ENCODE data around the gene TMEM30B.

DNA sequence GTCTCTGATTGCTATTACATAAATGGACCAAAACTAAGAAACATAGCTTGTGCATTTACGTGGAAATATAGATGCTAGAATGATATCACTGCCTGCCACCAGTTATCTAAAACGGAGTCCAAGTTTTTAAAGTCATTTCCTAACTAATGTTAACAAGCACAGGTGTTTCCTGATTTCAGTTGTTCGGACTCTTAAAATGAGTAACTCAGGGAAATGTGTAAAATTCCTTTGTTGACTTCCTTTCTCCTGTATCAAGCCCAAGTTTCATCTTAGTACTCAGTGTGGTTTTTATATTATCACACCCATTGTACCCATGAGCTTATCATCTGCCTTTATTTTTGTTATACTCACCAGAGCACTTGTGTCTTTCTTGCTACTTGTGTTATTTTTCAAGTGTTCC is 27.1 kb upstream of the TMEM30B start:
- TF ChIP-seq EZH2 (IDR thresholded peaks at IDR 0.05) = no peak
- TF ChIP-seq, protein P1, sequence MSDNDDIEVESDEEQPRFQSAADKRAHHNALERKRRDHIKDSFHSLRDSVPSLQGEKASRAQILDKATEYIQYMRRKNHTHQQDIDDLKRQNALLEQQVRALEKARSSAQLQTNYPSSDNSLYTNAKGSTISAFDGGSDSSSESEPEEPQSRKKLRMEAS (IDR thresholded peaks at IDR 0.05) = no peak
- TF ChIP-seq POLR2AphosphoS5 (IDR thresholded peaks at IDR 0.05; ENCODE audit: low read depth, low read length) = no peak
- TF ChIP-seq, protein P2, sequence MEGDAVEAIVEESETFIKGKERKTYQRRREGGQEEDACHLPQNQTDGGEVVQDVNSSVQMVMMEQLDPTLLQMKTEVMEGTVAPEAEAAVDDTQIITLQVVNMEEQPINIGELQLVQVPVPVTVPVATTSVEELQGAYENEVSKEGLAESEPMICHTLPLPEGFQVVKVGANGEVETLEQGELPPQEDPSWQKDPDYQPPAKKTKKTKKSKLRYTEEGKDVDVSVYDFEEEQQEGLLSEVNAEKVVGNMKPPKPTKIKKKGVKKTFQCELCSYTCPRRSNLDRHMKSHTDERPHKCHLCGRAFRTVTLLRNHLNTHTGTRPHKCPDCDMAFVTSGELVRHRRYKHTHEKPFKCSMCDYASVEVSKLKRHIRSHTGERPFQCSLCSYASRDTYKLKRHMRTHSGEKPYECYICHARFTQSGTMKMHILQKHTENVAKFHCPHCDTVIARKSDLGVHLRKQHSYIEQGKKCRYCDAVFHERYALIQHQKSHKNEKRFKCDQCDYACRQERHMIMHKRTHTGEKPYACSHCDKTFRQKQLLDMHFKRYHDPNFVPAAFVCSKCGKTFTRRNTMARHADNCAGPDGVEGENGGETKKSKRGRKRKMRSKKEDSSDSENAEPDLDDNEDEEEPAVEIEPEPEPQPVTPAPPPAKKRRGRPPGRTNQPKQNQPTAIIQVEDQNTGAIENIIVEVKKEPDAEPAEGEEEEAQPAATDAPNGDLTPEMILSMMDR (IDR thresholded peaks at IDR 0.05 in 2 of 3, conservative IDR thresholded peaks at IDR 0.05 in 1 of 3; ENCODE audit: borderline replicate concordance in 1 of 3, insufficient read depth in 1 of 3, low read depth in 2 of 3, low read length in 2 of 3) = no peak
- no peak for TF ChIP-seq ZFX (IDR thresholded peaks at IDR 0.05)
- TF ChIP-seq, protein P3, sequence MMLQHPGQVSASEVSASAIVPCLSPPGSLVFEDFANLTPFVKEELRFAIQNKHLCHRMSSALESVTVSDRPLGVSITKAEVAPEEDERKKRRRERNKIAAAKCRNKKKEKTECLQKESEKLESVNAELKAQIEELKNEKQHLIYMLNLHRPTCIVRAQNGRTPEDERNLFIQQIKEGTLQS (IDR thresholded peaks at IDR 0.05) = no peak
- TF ChIP-seq RAD21 (IDR thresholded peaks at IDR 0.05; ENCODE audit: low read depth) = no peak
- no peak for TF ChIP-seq POLR2A (IDR thresholded peaks at IDR 0.05; ENCODE audit: borderline replicate concordance, extremely low read depth, insufficient read depth, insufficient read length)
- TF ChIP-seq YY1 (IDR thresholded peaks at IDR 0.05; ENCODE audit: extremely low read depth, insufficient replicate concordance, low read depth, low read length) = no peak
- no peak for TF ChIP-seq SP1 (IDR thresholded peaks at IDR 0.05; ENCODE audit: low read depth)

Measured in HCT116 (cell line).